ENCODE results near the gene CSTPP1.

CSTPP1 gene

GRCh38 chr11:46895821-46896220 lies 40.7 kb upstream of the CSTPP1 start:
- no peaks in the 10 kb centered on the region for H3K36me3 ChIP-seq (ENCODE audit: low read depth)
- no peak overlapping the region for H3K4me3 ChIP-seq (ENCODE audit: severe bottlenecking)
- H3K4me1 ChIP-seq (ENCODE audit: insufficient read depth, poor library complexity, severe bottlenecking): no peaks in the 10 kb centered on the region
- ATAC-seq (ENCODE audit: low read depth): no peak
- no peak for DNase-seq (ENCODE audit: low spot score)
- no peaks in the 10 kb centered on the region for H3K27me3 ChIP-seq (ENCODE audit: insufficient read depth, poor library complexity, severe bottlenecking)
- H3K27ac ChIP-seq (ENCODE audit: poor library complexity, severe bottlenecking): no peak overlapping the region
- no peaks in the 10 kb centered on the region for H3K9me3 ChIP-seq (ENCODE audit: severe bottlenecking)
- TF ChIP-seq CTCF (IDR thresholded peaks at IDR 0.05; ENCODE audit: poor library complexity, severe bottlenecking): no peak

- H3K27me3 ChIP-seq (ENCODE audit: insufficient read depth, poor library complexity, severe bottlenecking): no peaks in the 10 kb centered on the region
- no peaks in the 10 kb centered on the region for H3K9me3 ChIP-seq (ENCODE audit: severe bottlenecking)
- no peak overlapping the region for H3K27ac ChIP-seq (ENCODE audit: poor library complexity, severe bottlenecking)
- H3K4me1 ChIP-seq (ENCODE audit: insufficient read depth, poor library complexity, severe bottlenecking): no peaks in the 10 kb centered on the region
- no peak overlapping the region for H3K4me3 ChIP-seq (ENCODE audit: severe bottlenecking)
- DNase-seq (ENCODE audit: low spot score) (no peak), ATAC-seq (ENCODE audit: low read depth) (peak; percentile 48; the same call in 2 of the 3 replicates)
- no peaks in the 10 kb centered on the region for H3K36me3 ChIP-seq (ENCODE audit: low read depth)
- peak; percentile 54 for TF ChIP-seq CTCF (IDR thresholded peaks at IDR 0.05; ENCODE audit: poor library complexity, severe bottlenecking)
These were observed 39.7 kb upstream of the CSTPP1 start for GRCh38 chr11:46896719-46897406.

- Histone ChIP-seq H3K36me3 (ENCODE audit: low read depth) (no peaks in the 10 kb centered on the region), H3K4me1 (ENCODE audit: insufficient read depth, poor library complexity, severe bottlenecking) (no peaks in the 10 kb centered on the region), H3K27me3 (ENCODE audit: insufficient read depth, poor library complexity, severe bottlenecking) (no peaks in the 10 kb centered on the region), H3K4me3 (ENCODE audit: severe bottlenecking) (no peak overlapping the region), H3K9me3 (ENCODE audit: severe bottlenecking) (no peaks in the 10 kb centered on the region), H3K27ac (ENCODE audit: poor library complexity, severe bottlenecking) (no peak overlapping the region)
- no peak for ATAC-seq (ENCODE audit: low read depth)
- no peak for DNase-seq (ENCODE audit: low spot score)
- no peak for TF ChIP-seq CTCF (IDR thresholded peaks at IDR 0.05; ENCODE audit: poor library complexity, severe bottlenecking)
These were observed 38.0 kb upstream of the CSTPP1 start for GRCh38 chr11:46898396-46899095.

GRCh38 chr11:46899501-46900025 lies 37.0 kb upstream of the CSTPP1 start:
- Histone ChIP-seq H3K4me3 (ENCODE audit: severe bottlenecking) (no peak overlapping the region), H3K36me3 (ENCODE audit: low read depth) (no peaks in the 10 kb centered on the region), H3K27ac (ENCODE audit: poor library complexity, severe bottlenecking) (no peak overlapping the region), H3K9me3 (ENCODE audit: severe bottlenecking) (no peaks in the 10 kb centered on the region), H3K27me3 (ENCODE audit: insufficient read depth, poor library complexity, severe bottlenecking) (no peaks in the 10 kb centered on the region), H3K4me1 (ENCODE audit: insufficient read depth, poor library complexity, severe bottlenecking) (no peaks in the 10 kb centered on the region)
- no peak for TF ChIP-seq CTCF (IDR thresholded peaks at IDR 0.05; ENCODE audit: poor library complexity, severe bottlenecking)
- ATAC-seq (ENCODE audit: low read depth) (no peak), DNase-seq (ENCODE audit: low spot score) (no peak)

All from RWPE2 (cell line).